ENCODE results near the gene FFAR4. TPM values are rescaled to one million over a fixed set of nuclear protein-coding genes. Genes with fewer than 3 reads are reported as not detected.

Gene FFAR4
- total and polyA plus RNA-seq, 2 of the 8 experiments (the other 6 are each of a cell fraction or from before 2014, with no cell fraction given) = not detected

DNA sequence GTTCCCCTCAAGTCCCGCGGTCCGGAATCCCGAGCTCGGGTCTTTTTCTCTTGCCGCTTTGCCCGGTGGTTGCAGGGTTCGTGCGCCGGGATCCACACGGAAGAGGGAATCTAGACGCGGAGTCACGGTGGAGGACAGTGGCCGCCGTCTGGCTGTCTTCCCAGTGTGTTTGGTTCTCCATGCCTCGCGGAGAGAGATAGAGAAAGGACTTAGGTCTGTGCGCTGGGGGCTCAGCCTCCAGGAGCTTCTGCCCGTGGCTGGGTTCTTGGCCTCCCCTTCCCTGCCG lies 1.6 kb downstream of the FFAR4 start:
- POLR2A ChIA-PET (ENCODE audit: partially characterized antibody) = interaction anchor here (0.8 to 1.3 kb wide), 2 partner anchors 13 to 134 kb away, joined by 3 read pairs; partner anchors contain the start of gene FRA10AC1
- Histone ChIP-seq H2BK120ac (replicated peaks; ENCODE audit: low read depth, low read length) (no peak overlapping the region), H4K91ac (replicated peaks; ENCODE audit: insufficient read length, low read length) (no peak overlapping the region), H4K5ac (ENCODE audit: insufficient read length, low read depth, low read length) (no peak overlapping the region), H3K9ac (replicated peaks in 1 of 4; ENCODE audit: extremely low read depth in 1 of 4, low read depth in 3 of 4, low read length in 3 of 4) (no peak overlapping the region), H3K9me3 (ENCODE audit: insufficient read depth in 2 of 2, low read depth in 1 of 2, low read length in 1 of 2) (no peaks in the 10 kb centered on the region), H4K8ac (ENCODE audit: extremely low read depth, insufficient read depth, low read length) (no peak overlapping the region), H3K27me3 (replicated peaks in 1 of 4; ENCODE audit: control insufficient read depth in 3 of 4, extremely low read depth in 1 of 4, insufficient read depth in 3 of 4, low read length in 3 of 4) (peaks cover 34 to 74% (median 66%) of the 10 kb centered on the region in 4 experiments), H3K27ac (ENCODE audit: low read depth, low read length) (no peak overlapping the region), H3K18ac (ENCODE audit: extremely low read depth, low read length) (no peak overlapping the region), H3K79me1 (ENCODE audit: low read depth, low read length) (no peaks in the 10 kb centered on the region), H3K4me1 (replicated peaks in 1 of 4; ENCODE audit: control insufficient read depth in 3 of 4, insufficient read depth in 4 of 4, low read length in 3 of 4) (peaks cover 3 to 9% (median 7%) of the 10 kb centered on the region in 4 experiments), H3K23ac (ENCODE audit: insufficient read length) (no peak overlapping the region), H2BK15ac (ENCODE audit: low read length) (no peak overlapping the region), H3K14ac (ENCODE audit: insufficient read length) (no peak overlapping the region), H2BK20ac (ENCODE audit: low read length) (no peak overlapping the region), H2BK5ac (ENCODE audit: low read depth, low read length) (no peak overlapping the region), H3K79me2 (ENCODE audit: control insufficient read depth in 1 of 2, insufficient read depth in 2 of 2, low read length in 2 of 2) (no peaks in the 10 kb centered on the region), H3K4me2 (ENCODE audit: insufficient read depth in 1 of 2, low read depth in 2 of 2, low read length in 2 of 2) (peak overlapping the region; percentile 91 to 99), H3K4me3 (ENCODE audit: extremely low read depth in 1 of 4, insufficient read depth in 2 of 4, low read depth in 3 of 4, low read length in 4 of 4) (peak overlapping the region in 2 of 4 experiments; percentile 16 to 65; a peak in 5 of 8 replicates), H3K4ac (replicated peaks; ENCODE audit: insufficient read length, low read depth, low read length) (no peak overlapping the region), H2BK12ac (ENCODE audit: low read depth, low read length) (no peak overlapping the region), H3K23me2 (ENCODE audit: low read depth, low read length) (peaks cover 4% of the 10 kb centered on the region; the same call in 1 of the 2 replicates), H2AK5ac (ENCODE audit: low read depth, low read length) (no peak overlapping the region), H3K36me3 (ENCODE audit: control insufficient read depth in 2 of 4, insufficient read depth in 4 of 4, low read length in 3 of 4) (no peaks in the 10 kb centered on the region; a peak in 1 of 8 replicates), H2AFZ (ENCODE audit: low read length) (peak overlapping the region; percentile 43; the same call in 1 of the 2 replicates), H4K20me1 (replicated peaks in 1 of 2; ENCODE audit: control insufficient read depth in 1 of 2, insufficient read depth in 2 of 2, low read length in 2 of 2) (peaks cover 0 to 2% of the 10 kb centered on the region in 2 experiments), H3K56ac (replicated peaks; ENCODE audit: insufficient read length, low read depth, low read length) (no peak overlapping the region)
- CTCF ChIA-PET (ENCODE audit: partially characterized antibody) = interaction anchor here (0.5 to 1.6 kb wide), 8 partner anchors 10 to 525 kb away, joined by 3 to 13 read pairs (median 3); no protein-coding TSS in a partner anchor
- FAIRE-seq = no peak
- WGBS, 2 experiments (ENCODE audit: extremely low coverage in 1 of 2, insufficient coverage in 1 of 2, insufficient read length in 1 of 2, insufficient replicate concordance in 2 of 2, low coverage in 1 of 2, low lambda C conversion rate in 2 of 2, missing lambda C conversion rate in 1 of 2) = 15% methylated on average over 18 of the region's 21 CpGs; no CpG with 5 or more reads in 1 of the 2 experiments
- TF ChIP-seq SUZ12 (IDR thresholded peaks at IDR 0.05; ENCODE audit: low read length) = peak; percentile 83
- TF ChIP-seq JUND (IDR thresholded peaks at IDR 0.05; ENCODE audit: low read length) = no peak
- DNase-seq (ENCODE audit: low read depth in 1 of 2, low spot score in 2 of 2) = peak in 1 of 2 experiments; percentile 53

Data from H1 (cell line).